ENCODE results near the gene DTNBP1. TPM values are rescaled to one million over a fixed set of nuclear protein-coding genes. Genes with fewer than 3 reads are reported as not detected.
"Not testable (repeated sequence)": the region's sequence is repeated elsewhere in the genome, so short reads cannot be mapped to it uniquely, and the experiment has no call there.

Gene DTNBP1
- total RNA-seq, 4 donors from 2014 or later, result 12.8 to 58.6 (median 26.2) TPM

DNA sequence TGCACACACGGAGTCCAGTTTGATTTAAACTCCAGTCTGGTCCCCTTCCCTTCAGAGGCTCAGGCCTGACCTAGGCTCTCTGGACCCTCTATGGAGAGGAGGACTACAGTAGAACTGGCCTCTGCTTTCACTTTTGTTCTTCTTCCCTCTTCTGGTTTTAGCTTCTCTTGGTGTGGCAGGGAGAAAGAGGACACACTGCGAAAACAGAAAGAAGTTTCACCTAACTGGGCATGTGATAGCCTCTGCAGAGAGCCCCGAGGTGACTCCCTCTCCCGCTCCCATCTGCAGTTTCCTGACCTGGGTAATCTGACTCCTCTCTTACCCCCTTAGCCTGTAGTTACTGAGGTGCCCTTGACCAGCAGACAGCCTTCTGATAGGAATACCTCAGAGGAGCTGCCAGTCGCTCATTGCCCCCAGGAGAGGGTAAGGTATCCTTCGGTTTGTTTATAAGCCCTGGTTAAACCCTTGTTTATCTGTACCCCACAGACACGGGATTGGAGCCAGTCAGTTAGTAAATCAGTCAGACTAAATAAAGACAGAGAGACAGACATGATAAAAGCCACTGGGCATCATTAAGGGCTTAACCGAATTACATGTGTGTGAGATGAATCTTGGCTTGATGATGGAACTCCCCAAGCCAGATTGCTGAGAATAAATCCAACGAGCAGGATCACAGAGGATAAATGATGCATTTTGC, 12.0 kb upstream of the DTNBP1 start:
- Histone ChIP-seq H3K27me3 (no peaks in the 10 kb centered on the region), H3K9me3 (no peaks in the 10 kb centered on the region), H3K4me3 (no peak overlapping the region), H3K27ac (no peak overlapping the region), H3K4me1 (peaks cover 0 to 14% (median 0%) of the 10 kb centered on the region in 4 donors), H3K36me3 (no peaks in the 10 kb centered on the region)
- no peak for TF ChIP-seq POLR2A (IDR thresholded peaks at IDR 0.05)
- TF ChIP-seq, protein P1, sequence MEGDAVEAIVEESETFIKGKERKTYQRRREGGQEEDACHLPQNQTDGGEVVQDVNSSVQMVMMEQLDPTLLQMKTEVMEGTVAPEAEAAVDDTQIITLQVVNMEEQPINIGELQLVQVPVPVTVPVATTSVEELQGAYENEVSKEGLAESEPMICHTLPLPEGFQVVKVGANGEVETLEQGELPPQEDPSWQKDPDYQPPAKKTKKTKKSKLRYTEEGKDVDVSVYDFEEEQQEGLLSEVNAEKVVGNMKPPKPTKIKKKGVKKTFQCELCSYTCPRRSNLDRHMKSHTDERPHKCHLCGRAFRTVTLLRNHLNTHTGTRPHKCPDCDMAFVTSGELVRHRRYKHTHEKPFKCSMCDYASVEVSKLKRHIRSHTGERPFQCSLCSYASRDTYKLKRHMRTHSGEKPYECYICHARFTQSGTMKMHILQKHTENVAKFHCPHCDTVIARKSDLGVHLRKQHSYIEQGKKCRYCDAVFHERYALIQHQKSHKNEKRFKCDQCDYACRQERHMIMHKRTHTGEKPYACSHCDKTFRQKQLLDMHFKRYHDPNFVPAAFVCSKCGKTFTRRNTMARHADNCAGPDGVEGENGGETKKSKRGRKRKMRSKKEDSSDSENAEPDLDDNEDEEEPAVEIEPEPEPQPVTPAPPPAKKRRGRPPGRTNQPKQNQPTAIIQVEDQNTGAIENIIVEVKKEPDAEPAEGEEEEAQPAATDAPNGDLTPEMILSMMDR (IDR thresholded peaks at IDR 0.05), result no peak
- DNase-seq, result no peak

DNA sequence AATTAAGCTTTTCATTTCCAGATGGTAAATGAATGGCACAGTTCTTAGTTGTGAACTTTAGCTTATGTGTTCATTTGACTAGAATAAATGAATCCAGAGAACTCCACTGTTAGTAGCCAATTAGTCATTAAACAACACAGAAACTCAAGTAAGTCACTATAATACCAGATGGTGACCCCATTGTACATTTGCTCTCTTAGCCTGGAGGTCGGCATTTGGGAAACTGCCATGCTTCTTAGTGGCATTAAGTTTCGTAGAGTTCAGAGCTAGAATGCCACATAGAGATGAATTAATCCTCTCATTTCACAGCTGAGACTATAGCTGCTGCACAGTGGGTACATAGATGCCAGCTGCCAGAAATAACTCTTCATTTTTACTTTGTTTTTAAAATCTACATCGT, 10.8 kb upstream of the DTNBP1 start:
- Histone ChIP-seq H3K27ac (no peak overlapping the region), H3K36me3 (no peaks in the 10 kb centered on the region), H3K27me3 (no peaks in the 10 kb centered on the region), H3K4me1 (peaks cover 0 to 14% (median 0%) of the 10 kb centered on the region in 4 donors), H3K4me3 (no peak overlapping the region), H3K9me3 (no peaks in the 10 kb centered on the region)
- DNase-seq, result no peak
- no peak for TF ChIP-seq POLR2A (IDR thresholded peaks at IDR 0.05)
- TF ChIP-seq, protein P1 (IDR thresholded peaks at IDR 0.05), result no peak

- TF ChIP-seq, protein P1 (IDR thresholded peaks at IDR 0.05), result no peak
- H3K27me3 ChIP-seq, result no peaks in the 10 kb centered on the region
- no peaks in the 10 kb centered on the region for H3K9me3 ChIP-seq
- no peak overlapping the region for H3K4me3 ChIP-seq
- no peak overlapping the region for H3K27ac ChIP-seq
- peaks cover 0 to 14% (median 0%) of the 10 kb centered on the region in 4 donors for H3K4me1 ChIP-seq
- DNase-seq, result no peak
- H3K36me3 ChIP-seq, result no peaks in the 10 kb centered on the region
Measured at GRCh38 chr6:15672818-15673217, 10.0 kb upstream of the DTNBP1 start.

DNA sequence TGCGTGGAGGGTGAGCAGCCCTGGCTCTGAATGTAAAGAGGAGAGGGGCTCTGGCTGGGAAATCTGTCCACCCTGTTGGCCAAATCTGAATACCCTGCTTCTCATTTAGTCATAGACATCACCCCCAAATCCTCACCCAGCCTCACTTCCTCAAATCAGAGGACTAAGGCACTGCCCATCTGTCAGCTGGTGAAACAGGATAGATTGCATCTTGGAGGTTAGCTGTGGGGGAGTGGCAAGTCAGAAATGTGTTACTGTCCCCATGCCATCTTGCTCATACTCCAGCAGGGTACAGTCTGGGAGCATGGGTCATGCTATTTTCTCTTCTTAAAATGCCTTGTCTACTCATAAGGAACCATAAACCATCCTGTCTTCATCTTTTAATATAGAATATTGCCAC, 9.5 kb upstream of the DTNBP1 start:
- TF ChIP-seq, protein P1 (IDR thresholded peaks at IDR 0.05), result no peak
- TF ChIP-seq POLR2A (IDR thresholded peaks at IDR 0.05), result no peak
- H3K9me3 ChIP-seq, result no peaks in the 10 kb centered on the region

GRCh38 chr6:15668918-15669317, 6.1 kb upstream of the DTNBP1 start:
- Histone ChIP-seq H3K9me3 (no peaks in the 10 kb centered on the region), H3K27ac (no peak overlapping the region), H3K4me3 (no peak overlapping the region), H3K27me3 (no peaks in the 10 kb centered on the region), H3K36me3 (no peaks in the 10 kb centered on the region), H3K4me1 (no peaks in the 10 kb centered on the region)
- TF ChIP-seq, protein P1 (IDR thresholded peaks at IDR 0.05), result no peak
- no peak for TF ChIP-seq POLR2A (IDR thresholded peaks at IDR 0.05)
- DNase-seq, result no peak

More for the DNA sequence above, 9.5 kb upstream of the DTNBP1 start:
- no peak for DNase-seq
- no peak overlapping the region for H3K4me3 ChIP-seq
- H3K27me3 ChIP-seq, result no peaks in the 10 kb centered on the region
- H3K4me1 ChIP-seq, result peaks cover 0 to 14% (median 0%) of the 10 kb centered on the region in 4 donors
- no peaks in the 10 kb centered on the region for H3K36me3 ChIP-seq
- H3K27ac ChIP-seq, result no peak overlapping the region

DNA sequence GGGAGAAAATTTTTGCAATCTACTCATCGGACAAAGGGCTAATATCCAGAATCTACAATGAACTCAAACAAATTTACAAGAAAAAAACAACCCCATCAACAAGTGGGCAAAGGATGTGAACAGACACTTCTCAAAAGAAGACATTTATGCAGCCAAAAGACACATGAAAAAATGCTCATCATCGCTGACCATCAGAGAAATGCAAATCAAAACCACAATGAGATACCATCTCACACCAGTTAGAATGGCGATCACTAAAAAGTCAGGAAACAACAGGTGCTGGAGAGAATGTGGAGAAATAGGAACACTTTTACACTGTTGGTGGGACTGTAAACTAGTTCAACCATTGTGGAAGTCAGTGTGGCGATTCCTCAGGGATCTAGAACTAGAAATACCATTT, 4.1 kb upstream of the DTNBP1 start:
- DNase-seq, H3K9me3 ChIP-seq, H3K4me1 ChIP-seq, H3K4me3 ChIP-seq, H3K36me3 ChIP-seq, H3K27ac ChIP-seq, H3K27me3 ChIP-seq: not testable (repeated sequence)

Measured in Peyer's patch (tissue), 4 donors.